DOHH2 (cell line): ENCODE data around the gene C5orf15.

Experiments
- H3F3A ChIP-seq: fragments of 200-600 bp; sonication (generic), shearing (Covaris generic); 2 replicates; pipeline ENCODE4 v1.6.0; 2016; ENCODE audit warnings: antibody characterized with exemption, mild to moderate bottlenecking; ENCODE audit not compliant: control insufficient read depth, insufficient read depth
- H3K27ac ChIP-seq: fragments of 200-600 bp; sonication (generic); 2 replicates; pipeline ENCODE4 v1.5.1; 2014; ENCODE audit warnings: low read depth, mild to moderate bottlenecking, low read length, moderate library complexity
- H3K27me3 ChIP-seq: fragments of 200-600 bp; sonication (generic); 2 replicates; pipeline ENCODE4 v1.6.1; 2014; ENCODE audit warnings: mild to moderate bottlenecking, low read length, mixed read lengths; ENCODE audit not compliant: control insufficient read depth
- H3K36me3 ChIP-seq: fragments of 200-600 bp; sonication (generic); 2 replicates; pipeline ENCODE4 v1.6.1; 2014; ENCODE audit warnings: mild to moderate bottlenecking, low read length, moderate library complexity, mixed read lengths; ENCODE audit not compliant: control insufficient read depth
- H3K4me1 ChIP-seq: fragments of 200-600 bp; sonication (generic); 2 replicates; pipeline ENCODE4 v1.6.1; 2014; ENCODE audit warnings: mild to moderate bottlenecking, low read length, mixed read lengths; ENCODE audit not compliant: control insufficient read depth
- H3K4me2 ChIP-seq: fragments of 200-600 bp; sonication (generic); 2 replicates; pipeline ENCODE4 v1.6.0; 2014; ENCODE audit warnings: mild to moderate bottlenecking, low read length, moderate library complexity
- H3K4me3 ChIP-seq: fragments of 200-600 bp; sonication (generic); 2 replicates; pipeline ENCODE4 v1.5.1; 2014; ENCODE audit warnings: mild to moderate bottlenecking, low read length, mixed read lengths
- H3K79me2 ChIP-seq: fragments of 200-600 bp; sonication (generic); 2 replicates; pipeline ENCODE4 v1.6.1; 2014; ENCODE audit warnings: mild to moderate bottlenecking, low read length, mixed read lengths; ENCODE audit not compliant: control insufficient read depth
- H3K9me2 ChIP-seq: fragments of 200-600 bp; sonication (generic); replicated peaks from 2 replicates; pipeline ENCODE4 v1.6.1; 2014; ENCODE audit warnings: mild to moderate bottlenecking, low read length, mixed read lengths; ENCODE audit not compliant: control insufficient read depth
- H3K9me3 ChIP-seq: fragments of 200-600 bp; sonication (generic); 2 replicates; pipeline ENCODE4 v1.6.1; 2014; ENCODE audit warnings: antibody characterized with exemption, low read length, mixed read lengths; ENCODE audit not compliant: control insufficient read depth, insufficient read depth
- H4K20me1 ChIP-seq: fragments of 200-600 bp; sonication (generic); 2 replicates; pipeline ENCODE4 v1.6.0; 2014; ENCODE audit warnings: low read depth, mild to moderate bottlenecking, antibody characterized with exemption, low read length, moderate library complexity; ENCODE audit not compliant: control insufficient read depth, insufficient read depth
- EZH2phosphoT487 ChIP-seq: fragments of 200-600 bp; sonication (generic); IDR thresholded peaks from 2 replicates; pipeline ENCODE4 v1.6.1; 2017; ENCODE audit warnings: borderline replicate concordance, mild to moderate bottlenecking, antibody characterized with exemption, low read length, moderate library complexity, mixed read lengths
- TF ChIP-seq, protein P1 (sequence below): fragments of 200-600 bp; sonication (generic); IDR thresholded peaks from one replicate; pipeline ENCODE4 v1.5.1; 2014; ENCODE audit warnings: antibody characterized with exemption, mild to moderate bottlenecking, low read depth, low read length; ENCODE audit not compliant: poor library complexity, severe bottlenecking

Gene C5orf15

DNA sequence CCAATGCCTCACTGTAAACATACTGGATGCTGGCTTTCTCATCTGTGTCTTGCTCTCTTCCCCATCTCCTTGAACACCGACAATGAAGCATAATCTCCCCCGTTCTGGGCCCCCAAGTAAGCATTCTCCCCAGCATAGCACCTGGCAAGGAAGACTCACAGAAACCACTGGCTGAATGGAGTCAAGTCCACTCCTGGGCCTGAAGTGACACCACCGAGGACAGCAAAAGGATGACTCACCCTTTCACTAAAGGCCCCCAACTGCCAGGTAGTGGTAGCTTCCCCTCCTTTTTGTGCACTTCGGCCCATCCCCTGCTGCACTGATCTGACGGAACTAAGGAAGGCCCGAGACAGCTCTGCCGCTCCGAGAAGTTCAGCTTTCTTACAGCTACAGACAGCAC is 26.9 kb upstream of the C5orf15 start:
- no peak for TF ChIP-seq EZH2phosphoT487
- Histone ChIP-seq H3K27ac (no peak overlapping the region), H3K4me1 (peaks cover 58% of the 10 kb centered on the region)

DNA sequence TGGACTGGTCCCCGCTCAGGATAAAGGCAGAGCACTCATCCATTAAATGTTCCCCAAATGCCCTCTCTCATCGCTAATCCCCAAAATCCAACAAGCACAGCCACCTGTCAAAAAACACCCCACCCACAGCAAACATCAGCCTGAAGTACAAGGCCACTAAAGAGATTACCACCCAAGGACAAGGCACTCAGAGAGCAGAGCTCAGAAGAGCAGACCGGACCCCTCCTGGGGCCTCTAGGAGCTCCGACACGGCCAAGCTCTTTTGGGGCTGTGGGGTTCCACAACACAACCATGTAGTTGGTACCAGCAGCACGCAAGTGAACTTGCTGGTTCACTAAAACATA is 26.5 kb upstream of the C5orf15 start:
- Histone ChIP-seq H3K27ac (no peak overlapping the region), H4K20me1 (peaks cover 36% of the 10 kb centered on the region), H3K9me3 (no peaks in the 10 kb centered on the region), H3K27me3 (no peaks in the 10 kb centered on the region), H3F3A (no peaks in the 10 kb centered on the region), H3K4me2 (no peak overlapping the region), H3K79me2 (peaks cover 99% of the 10 kb centered on the region), H3K4me1 (peaks cover 55% of the 10 kb centered on the region), H3K4me3 (no peak overlapping the region), H3K36me3 (peaks cover 66% of the 10 kb centered on the region), H3K9me2 (no peaks in the 10 kb centered on the region)
- no peak for TF ChIP-seq EZH2phosphoT487
- TF ChIP-seq, protein P1, sequence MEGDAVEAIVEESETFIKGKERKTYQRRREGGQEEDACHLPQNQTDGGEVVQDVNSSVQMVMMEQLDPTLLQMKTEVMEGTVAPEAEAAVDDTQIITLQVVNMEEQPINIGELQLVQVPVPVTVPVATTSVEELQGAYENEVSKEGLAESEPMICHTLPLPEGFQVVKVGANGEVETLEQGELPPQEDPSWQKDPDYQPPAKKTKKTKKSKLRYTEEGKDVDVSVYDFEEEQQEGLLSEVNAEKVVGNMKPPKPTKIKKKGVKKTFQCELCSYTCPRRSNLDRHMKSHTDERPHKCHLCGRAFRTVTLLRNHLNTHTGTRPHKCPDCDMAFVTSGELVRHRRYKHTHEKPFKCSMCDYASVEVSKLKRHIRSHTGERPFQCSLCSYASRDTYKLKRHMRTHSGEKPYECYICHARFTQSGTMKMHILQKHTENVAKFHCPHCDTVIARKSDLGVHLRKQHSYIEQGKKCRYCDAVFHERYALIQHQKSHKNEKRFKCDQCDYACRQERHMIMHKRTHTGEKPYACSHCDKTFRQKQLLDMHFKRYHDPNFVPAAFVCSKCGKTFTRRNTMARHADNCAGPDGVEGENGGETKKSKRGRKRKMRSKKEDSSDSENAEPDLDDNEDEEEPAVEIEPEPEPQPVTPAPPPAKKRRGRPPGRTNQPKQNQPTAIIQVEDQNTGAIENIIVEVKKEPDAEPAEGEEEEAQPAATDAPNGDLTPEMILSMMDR: no peak

More for the DNA sequence above, 26.9 kb upstream of the C5orf15 start:
- no peaks in the 10 kb centered on the region for H3F3A ChIP-seq
- peaks cover 66% of the 10 kb centered on the region for H3K36me3 ChIP-seq
- peaks cover 99% of the 10 kb centered on the region for H3K79me2 ChIP-seq
- peaks cover 40% of the 10 kb centered on the region for H4K20me1 ChIP-seq
- no peaks in the 10 kb centered on the region for H3K27me3 ChIP-seq
- no peak overlapping the region for H3K4me3 ChIP-seq
- no peak overlapping the region for H3K4me2 ChIP-seq
- no peaks in the 10 kb centered on the region for H3K9me2 ChIP-seq
- no peaks in the 10 kb centered on the region for H3K9me3 ChIP-seq

DNA sequence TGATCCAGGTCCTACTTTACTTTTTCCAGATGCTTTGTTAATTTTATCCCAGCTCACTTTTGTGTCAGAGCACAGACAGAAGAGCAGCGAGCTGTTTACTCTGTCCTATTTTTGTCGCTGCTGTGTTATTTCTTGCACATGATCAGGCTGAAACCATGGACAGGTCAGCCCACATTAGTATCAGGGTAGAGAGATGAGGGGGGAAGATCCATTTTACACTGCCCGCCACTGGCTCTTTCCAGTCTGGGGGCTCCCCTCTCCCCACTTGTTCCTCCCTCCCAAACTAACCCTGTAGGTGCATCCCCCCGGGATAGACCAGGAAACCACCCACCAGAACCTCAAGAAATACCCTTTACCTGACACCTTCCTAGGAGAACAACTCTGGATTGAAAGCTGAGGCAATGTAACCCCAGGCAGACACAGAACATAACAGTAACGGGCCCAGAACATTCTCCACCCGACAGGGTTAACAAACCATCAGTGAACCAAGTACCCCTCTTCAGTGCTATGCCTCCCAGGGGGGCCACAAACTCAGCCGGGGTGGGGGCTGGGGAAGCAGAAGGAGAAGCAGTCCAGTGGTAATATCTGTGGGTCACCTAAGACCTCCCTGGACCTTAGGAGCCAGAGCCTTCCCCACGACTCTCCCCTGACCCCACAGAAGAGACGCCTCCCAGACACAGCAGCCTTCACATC is 26.0 kb upstream of the C5orf15 start:
- Histone ChIP-seq H3K4me3 (no peak overlapping the region), H3K79me2 (peaks cover 97% of the 10 kb centered on the region), H3K27ac (no peak overlapping the region), H3K4me1 (peaks cover 50% of the 10 kb centered on the region), H3K9me2 (no peaks in the 10 kb centered on the region), H3K9me3 (no peaks in the 10 kb centered on the region), H3F3A (no peaks in the 10 kb centered on the region), H4K20me1 (peaks cover 33% of the 10 kb centered on the region), H3K36me3 (peaks cover 66% of the 10 kb centered on the region), H3K4me2 (no peak overlapping the region), H3K27me3 (no peaks in the 10 kb centered on the region)
- no peak for TF ChIP-seq EZH2phosphoT487
- TF ChIP-seq, protein P1: no peak

DNA sequence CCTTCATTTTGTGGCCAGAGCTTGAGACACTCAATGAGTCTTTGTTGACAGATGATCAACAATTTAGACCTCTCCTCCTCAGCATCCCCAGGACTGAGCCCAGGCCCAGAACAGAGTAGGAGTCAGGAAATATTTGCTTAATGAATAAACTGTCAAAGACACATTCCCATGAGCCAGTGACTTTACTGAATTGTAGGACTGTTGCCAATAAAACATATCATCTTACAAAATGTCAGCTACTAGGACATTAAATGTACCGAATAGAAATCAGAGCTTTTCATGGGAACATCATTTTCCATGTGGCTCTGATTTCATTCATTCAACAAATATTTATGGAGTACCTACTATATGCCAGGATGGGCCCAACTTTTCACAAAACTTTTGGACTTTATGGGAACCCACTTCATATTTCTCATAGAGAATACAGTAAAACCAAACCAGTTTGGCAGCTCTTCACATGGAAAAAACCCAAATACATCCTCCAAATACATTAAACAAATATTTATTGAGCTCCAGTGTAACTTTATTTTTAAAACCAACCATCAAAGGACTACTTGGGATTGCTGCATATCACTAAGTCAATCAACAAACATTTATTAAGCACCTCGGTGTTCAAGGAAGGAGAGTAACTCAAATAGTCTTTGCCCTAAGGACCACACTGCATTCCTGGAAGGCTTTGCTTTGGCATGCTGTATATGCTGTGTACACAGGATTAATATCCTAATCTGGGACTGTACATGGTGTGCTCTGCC is 24.9 kb upstream of the C5orf15 start:
- no peak overlapping the region for H3K27ac ChIP-seq
- H4K20me1 ChIP-seq: peaks cover 33% of the 10 kb centered on the region

More for the DNA sequence above, 24.9 kb upstream of the C5orf15 start:
- H3K79me2 ChIP-seq: peaks cover 92% of the 10 kb centered on the region
- no peaks in the 10 kb centered on the region for H3K27me3 ChIP-seq
- no peaks in the 10 kb centered on the region for H3K9me2 ChIP-seq
- H3K36me3 ChIP-seq: peaks cover 73% of the 10 kb centered on the region
- H3K4me3 ChIP-seq: no peak overlapping the region
- no peaks in the 10 kb centered on the region for H3F3A ChIP-seq
- no peak for TF ChIP-seq EZH2phosphoT487
- TF ChIP-seq, protein P1: no peak
- H3K9me3 ChIP-seq: no peaks in the 10 kb centered on the region
- peaks cover 48% of the 10 kb centered on the region for H3K4me1 ChIP-seq
- H3K4me2 ChIP-seq: no peak overlapping the region
